Dendritic cell treated with granulocyte-macrophage colony-stimulating factor and Interleukin-4, amounts not matched to agents 40 ng/mL and 50 ng/mL, for 4 days (primary cell): ENCODE data around the gene NOSIP.
"Not testable (repeated sequence)": the region's sequence is repeated elsewhere in the genome, so short reads cannot be mapped to it uniquely, and the experiment has no call there.

Experiments
- H3K27ac Mint-ChIP-seq: one replicate; pipeline ENCODE4 v1.8.0; 2022; ENCODE audit warnings: mild to moderate bottlenecking, mixed read lengths
- H3K27me3 Mint-ChIP-seq: one replicate; pipeline ENCODE4 v1.8.0; 2022; ENCODE audit warnings: mild to moderate bottlenecking, mixed read lengths
- H3K36me3 Mint-ChIP-seq: one replicate; pipeline ENCODE4 v1.8.0; 2022; ENCODE audit warnings: low read depth, mixed read lengths
- H3K4me1 Mint-ChIP-seq: one replicate; pipeline ENCODE4 v1.8.0; 2022; ENCODE audit warnings: low read depth, mixed read lengths
- H3K4me3 Mint-ChIP-seq: one replicate; pipeline ENCODE4 v1.8.0; 2022; ENCODE audit warnings: mild to moderate bottlenecking, moderate library complexity, mixed read lengths
- H3K9me3 Mint-ChIP-seq: one replicate; pipeline ENCODE4 v1.8.0; 2022; ENCODE audit warnings: mixed read lengths
- intact Hi-C: fragments of 100-400 bp; cut with micrococcal nuclease; formaldehyde crosslinking; loops from one replicate; pipeline ENCODE4 v1.15.0; 2022

NOSIP gene

GRCh38 chr19:49580264-49581006 is at the start of gene NOSIP:
NOSIP (minus strand) TSS chr19:49580556; CDS start chr19:49560691, 19,865 bp downstream.
- Mint-ChIP-seq H3K36me3 (peaks cover 26% of the 10 kb centered on the region), H3K9me3 (no peaks in the 10 kb centered on the region), H3K27me3 (no peaks in the 10 kb centered on the region), H3K27ac (peak within 1 kb of the TSS; percentile 89), H3K4me1 (peaks cover 35% of the 10 kb centered on the region), H3K4me3 (peak within 1 kb of the TSS; percentile 85)
- intact Hi-C loops: loop anchor here (1.0 kb wide), 3 partner anchors 10 to 84 kb away; partner anchors contain the start of gene RRAS

- no peaks in the 10 kb centered on the region for H3K9me3 Mint-ChIP-seq
- no peaks in the 10 kb centered on the region for H3K4me1 Mint-ChIP-seq
- no peak overlapping the region for H3K4me3 Mint-ChIP-seq
- intact Hi-C loops: no loop called here
- peaks cover 55% of the 10 kb centered on the region for H3K36me3 Mint-ChIP-seq
- no peak overlapping the region for H3K27ac Mint-ChIP-seq
- H3K27me3 Mint-ChIP-seq: peaks cover 1% of the 10 kb centered on the region
Observed at GRCh38 chr19:49629659-49630058, 49.3 kb upstream of the NOSIP start.

- Mint-ChIP-seq H3K36me3 (peaks cover 89% of the 10 kb centered on the region), H3K4me3 (no peak overlapping the region), H3K27ac (no peak overlapping the region), H3K4me1 (no peaks in the 10 kb centered on the region), H3K9me3 (no peaks in the 10 kb centered on the region), H3K27me3 (no peaks in the 10 kb centered on the region)
- intact Hi-C loops: no loop called here
Observed at GRCh38 chr19:49626226-49626625, 45.9 kb upstream of the NOSIP start.

GRCh38 chr19:49624967-49625910 is 44.9 kb upstream of the NOSIP start:
- H3K4me3 Mint-ChIP-seq: no peak overlapping the region
- H3K4me1 Mint-ChIP-seq: no peaks in the 10 kb centered on the region
- no peaks in the 10 kb centered on the region for H3K27me3 Mint-ChIP-seq
- no peak overlapping the region for H3K27ac Mint-ChIP-seq
- no peaks in the 10 kb centered on the region for H3K9me3 Mint-ChIP-seq
- intact Hi-C loops: no loop called here
- peaks cover 99% of the 10 kb centered on the region for H3K36me3 Mint-ChIP-seq

GRCh38 chr19:49617860-49618259 is 37.5 kb upstream of the NOSIP start:
- H3K9me3 Mint-ChIP-seq, intact Hi-C loops, H3K27me3 Mint-ChIP-seq, H3K4me3 Mint-ChIP-seq, H3K4me1 Mint-ChIP-seq: not testable (repeated sequence)
- peaks cover 99% of the 10 kb centered on the region for H3K36me3 Mint-ChIP-seq
- peak overlapping the region; percentile 1 for H3K27ac Mint-ChIP-seq

- Mint-ChIP-seq H3K27ac (no peak overlapping the region), H3K4me3 (no peak overlapping the region), H3K9me3 (no peaks in the 10 kb centered on the region), H3K27me3 (no peaks in the 10 kb centered on the region), H3K36me3 (peaks cover 99% of the 10 kb centered on the region), H3K4me1 (peaks cover 15% of the 10 kb centered on the region)
- intact Hi-C loops: no loop called here
Observed at GRCh38 chr19:49616945-49617344, 36.6 kb upstream of the NOSIP start.

- Mint-ChIP-seq H3K4me1 (peaks cover 16% of the 10 kb centered on the region), H3K4me3 (no peak overlapping the region), H3K27me3 (no peaks in the 10 kb centered on the region), H3K36me3 (peaks cover 95% of the 10 kb centered on the region), H3K9me3 (no peaks in the 10 kb centered on the region), H3K27ac (no peak overlapping the region)
- intact Hi-C loops: no loop called here
Observed at GRCh38 chr19:49616532-49616931, 36.2 kb upstream of the NOSIP start.

- no peaks in the 10 kb centered on the region for H3K27me3 Mint-ChIP-seq
- intact Hi-C loops: no loop called here
- peaks cover 93% of the 10 kb centered on the region for H3K36me3 Mint-ChIP-seq
- no peaks in the 10 kb centered on the region for H3K9me3 Mint-ChIP-seq
- H3K4me1 Mint-ChIP-seq: peaks cover 16% of the 10 kb centered on the region
- H3K27ac Mint-ChIP-seq: no peak overlapping the region
- no peak overlapping the region for H3K4me3 Mint-ChIP-seq
Observed at GRCh38 chr19:49615861-49616260, 35.5 kb upstream of the NOSIP start.

GRCh38 chr19:49614096-49614833 is 33.9 kb upstream of the NOSIP start:
- no peaks in the 10 kb centered on the region for H3K27me3 Mint-ChIP-seq
- intact Hi-C loops: no loop called here
- no peaks in the 10 kb centered on the region for H3K9me3 Mint-ChIP-seq
- peaks cover 93% of the 10 kb centered on the region for H3K36me3 Mint-ChIP-seq
- peak overlapping the region; percentile 24 for H3K27ac Mint-ChIP-seq
- H3K4me3 Mint-ChIP-seq: no peak overlapping the region
- H3K4me1 Mint-ChIP-seq: peaks cover 16% of the 10 kb centered on the region

- Mint-ChIP-seq H3K27me3 (no peaks in the 10 kb centered on the region), H3K9me3 (no peaks in the 10 kb centered on the region), H3K27ac (no peak overlapping the region), H3K4me1 (peaks cover 16% of the 10 kb centered on the region), H3K36me3 (peaks cover 93% of the 10 kb centered on the region), H3K4me3 (no peak overlapping the region)
- intact Hi-C loops: no loop called here
Observed at GRCh38 chr19:49613374-49613773, 33.0 kb upstream of the NOSIP start.

GRCh38 chr19:49609499-49610092 is 29.2 kb upstream of the NOSIP start:
- Mint-ChIP-seq H3K27me3 (no peaks in the 10 kb centered on the region), H3K36me3 (peaks cover 91% of the 10 kb centered on the region), H3K27ac (peak overlapping the region; percentile 42), H3K4me3 (no peak overlapping the region), H3K9me3 (no peaks in the 10 kb centered on the region), H3K4me1 (peaks cover 24% of the 10 kb centered on the region)
- intact Hi-C loops: no loop called here

- H3K9me3 Mint-ChIP-seq: no peaks in the 10 kb centered on the region
- H3K36me3 Mint-ChIP-seq: peaks cover 97% of the 10 kb centered on the region
- H3K4me3 Mint-ChIP-seq: no peak overlapping the region
- H3K27me3 Mint-ChIP-seq: no peaks in the 10 kb centered on the region
- H3K27ac Mint-ChIP-seq: no peak overlapping the region
- intact Hi-C loops: no loop called here
- H3K4me1 Mint-ChIP-seq: peaks cover 8% of the 10 kb centered on the region
Observed at GRCh38 chr19:49605605-49606004, 25.2 kb upstream of the NOSIP start.

- peaks cover 97% of the 10 kb centered on the region for H3K36me3 Mint-ChIP-seq
- no peaks in the 10 kb centered on the region for H3K27me3 Mint-ChIP-seq
- no peaks in the 10 kb centered on the region for H3K9me3 Mint-ChIP-seq
- H3K27ac Mint-ChIP-seq: no peak overlapping the region
- H3K4me3 Mint-ChIP-seq: no peak overlapping the region
- peaks cover 22% of the 10 kb centered on the region for H3K4me1 Mint-ChIP-seq
- intact Hi-C loops: no loop called here
Observed at GRCh38 chr19:49602806-49603205, 22.4 kb upstream of the NOSIP start.
